Activated CD8-positive, alpha-beta memory T cell treated with anti-CD3 and anti-CD28 coated beads for 24 hours (primary cell): Measurements from ENCODE around the gene APBB3.

ENCODE experiments used
- DNase-seq: peaks from one replicate; pipeline ENCODE4 v3.0.0-alpha.2; 2020

Gene APBB3

GRCh38 chr5:140550147-140551079 is 14.0 kb downstream of the APBB3 start:
- DNase-seq = no peak

- no peak for DNase-seq
These were observed 14.9 kb downstream of the APBB3 start for GRCh38 chr5:140549237-140550144.

DNA sequence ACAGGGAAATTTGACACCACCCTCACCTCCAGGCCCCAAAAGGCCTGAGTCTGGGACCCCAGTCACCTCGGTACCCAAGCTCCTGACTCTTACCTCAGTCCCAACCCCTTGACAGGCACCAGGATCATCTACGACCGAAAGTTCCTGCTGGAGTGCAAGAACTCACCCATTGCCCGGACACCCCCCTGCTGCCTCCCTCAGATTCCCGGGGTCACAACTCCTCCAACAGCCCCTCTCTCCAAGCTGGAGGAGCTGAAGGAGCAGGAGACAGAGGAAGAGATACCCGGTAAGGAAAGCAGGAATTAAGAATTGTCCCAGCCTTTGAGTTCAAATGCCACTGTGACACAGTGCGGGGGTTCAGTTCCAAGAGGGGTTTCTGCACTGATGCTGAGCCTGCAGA is 15.6 kb downstream of the APBB3 start:
- no peak for DNase-seq

- no peak for DNase-seq
These were observed 16.1 kb downstream of the APBB3 start for GRCh38 chr5:140548300-140548688.

GRCh38 chr5:140547508-140548299 is 16.7 kb downstream of the APBB3 start, which contains the start of gene EIF4EBP3:
EIF4EBP3 (plus strand) TSS chr5:140547662; CDS start chr5:140547738, 76 bp downstream.
- peak; percentile 89 for DNase-seq

DNA sequence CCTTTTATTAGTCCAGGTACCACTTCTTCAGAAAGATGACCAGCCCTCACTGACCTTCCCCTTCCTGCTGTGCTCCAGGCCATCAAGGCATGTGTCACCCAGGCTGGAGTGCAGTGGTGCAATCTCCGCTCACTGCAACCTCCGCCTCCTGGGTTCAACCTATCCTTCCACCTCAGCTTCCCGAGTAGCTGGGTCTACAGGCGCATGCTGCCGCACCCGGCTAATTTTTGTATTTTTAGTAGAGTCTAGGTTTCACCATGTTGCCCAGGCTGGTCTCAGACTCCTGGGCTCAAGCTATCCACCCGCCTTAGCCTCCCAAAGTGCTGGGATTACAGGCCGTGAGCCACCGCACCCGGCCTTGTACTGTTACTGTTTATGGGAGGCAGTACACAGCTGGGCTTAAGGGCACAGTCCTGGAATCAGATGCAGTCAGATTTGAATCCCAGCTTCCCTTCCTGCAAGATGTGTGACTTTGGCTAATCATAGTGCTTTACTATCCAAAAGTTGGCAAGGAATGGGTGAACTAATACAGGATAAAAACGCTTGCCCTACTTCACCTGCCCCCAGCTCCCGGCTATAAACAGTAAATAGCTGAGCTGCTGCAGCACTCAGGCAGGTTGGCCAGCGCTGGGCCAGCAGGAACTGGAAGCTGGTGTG is 17.4 kb downstream of the APBB3 start:
- no peak for DNase-seq

- DNase-seq = no peak
These were observed 18.8 kb downstream of the APBB3 start for GRCh38 chr5:140545606-140546005.

DNA sequence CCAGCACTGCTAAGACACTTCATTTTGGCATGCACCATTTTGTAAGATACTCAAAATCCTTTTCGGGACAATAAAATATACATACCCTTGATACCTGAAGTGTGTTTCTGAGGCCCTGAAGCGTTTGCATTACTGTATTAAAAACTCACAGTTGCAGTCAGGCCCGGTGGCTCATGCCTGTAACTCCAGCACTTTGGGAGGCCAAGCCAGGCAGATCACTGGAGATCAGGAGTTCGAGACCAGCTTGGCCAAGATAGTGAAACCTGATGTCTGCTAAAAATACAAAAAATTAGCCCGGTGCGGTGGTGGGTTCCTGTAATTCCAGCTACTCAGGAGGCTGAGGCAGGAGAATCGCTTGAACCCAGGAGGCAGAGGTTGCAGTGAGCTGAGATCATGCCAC is 19.4 kb downstream of the APBB3 start:
- DNase-seq = no peak

- no peak for DNase-seq
These were observed 21.4 kb downstream of the APBB3 start for GRCh38 chr5:140542972-140543371.

- DNase-seq = no peak
These were observed 24.2 kb downstream of the APBB3 start for GRCh38 chr5:140540227-140540626.

DNA sequence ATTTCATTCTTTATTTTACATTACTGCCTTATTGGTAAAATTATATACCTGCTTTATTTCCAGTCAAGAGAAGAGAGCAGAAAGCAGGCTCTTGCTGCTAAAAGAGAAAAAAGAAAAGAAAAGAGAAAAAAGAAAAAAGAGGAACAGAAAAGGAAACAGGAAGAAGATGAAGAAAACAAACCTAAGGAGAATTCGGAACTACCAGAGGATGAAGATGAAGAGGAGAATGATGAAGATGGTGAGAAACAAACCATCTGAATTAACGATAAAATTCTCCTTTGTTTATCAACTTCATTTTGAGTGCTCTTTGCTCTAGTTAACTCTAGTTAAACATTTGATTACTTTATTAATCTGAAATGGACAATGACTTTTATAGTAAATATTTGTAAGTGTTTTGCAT is 40.4 kb downstream of the APBB3 start:
- DNase-seq = no peak

GRCh38 chr5:140513124-140513523 is 51.3 kb downstream of the APBB3 start:
- DNase-seq = no peak

GRCh38 chr5:140509898-140510297 is 54.5 kb downstream of the APBB3 start:
- DNase-seq = no peak
